HG02588 (cell line): ENCODE results near the gene BRAF.
"Not testable (repeated sequence)": the region's sequence is repeated elsewhere in the genome, so short reads cannot be mapped to it uniquely, and the experiment has no call there.

Experiments used
- ATAC-seq: cut with Tn5 transposase; IDR thresholded peaks from one replicate; pipeline ENCODE4 v1.9.1; 2021; ENCODE audit warnings: mild to moderate bottlenecking, moderate library complexity; ENCODE audit not compliant: unreplicated experiment

The BRAF gene

GRCh38 chr7:140924821-140925421 lies at the start of gene BRAF:
TSS of gene BRAF (minus strand) at chr7:140924929. CDS start at chr7:140924703, 226 bp downstream.
- ATAC-seq: peak; percentile 52

DNA sequence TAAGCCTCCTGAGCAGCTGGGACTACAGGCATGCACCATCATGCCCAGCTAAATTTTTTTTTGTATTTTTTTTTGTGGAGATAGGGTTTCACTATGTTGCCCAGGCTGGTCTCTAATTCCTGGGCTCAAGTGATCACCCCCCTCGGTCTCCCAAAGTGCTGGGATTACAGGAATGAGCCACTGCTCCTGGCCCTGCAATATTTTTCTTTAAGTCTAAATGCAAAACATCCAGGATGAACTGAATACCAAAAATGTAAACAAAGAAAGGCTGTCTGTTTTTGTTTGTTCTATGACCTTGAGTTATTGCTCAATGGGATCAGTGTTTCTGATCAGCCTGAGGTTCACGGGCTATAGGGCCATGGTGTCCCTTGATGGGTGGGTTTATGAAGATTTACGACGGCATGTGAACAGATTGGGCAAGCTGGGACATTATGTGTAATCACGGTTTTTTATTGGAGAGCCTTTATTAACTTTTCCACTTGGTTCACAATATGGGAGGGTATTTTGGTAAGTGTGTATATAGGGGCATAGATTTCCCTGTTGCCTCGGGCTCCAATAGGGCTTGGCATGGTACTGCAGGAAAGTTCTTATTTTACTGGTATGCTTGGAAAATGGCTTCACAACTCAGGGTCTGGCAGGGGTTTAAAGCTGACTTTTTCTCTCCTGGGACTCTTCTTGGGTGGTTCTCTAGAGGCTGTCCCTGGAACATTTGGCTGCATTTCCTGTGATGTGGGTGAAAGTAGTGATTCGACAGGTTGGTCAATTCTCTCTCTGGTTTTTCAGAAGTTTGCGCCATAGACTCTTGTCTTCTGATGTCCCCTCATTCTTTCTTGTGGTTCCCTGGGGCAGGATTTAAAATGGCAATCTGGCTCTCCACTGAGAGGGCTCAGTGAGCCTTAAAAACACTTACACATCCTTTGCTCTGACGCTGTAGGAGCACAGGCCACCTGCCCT lies 48.4 kb upstream of the BRAF start:
- no peak for ATAC-seq

DNA sequence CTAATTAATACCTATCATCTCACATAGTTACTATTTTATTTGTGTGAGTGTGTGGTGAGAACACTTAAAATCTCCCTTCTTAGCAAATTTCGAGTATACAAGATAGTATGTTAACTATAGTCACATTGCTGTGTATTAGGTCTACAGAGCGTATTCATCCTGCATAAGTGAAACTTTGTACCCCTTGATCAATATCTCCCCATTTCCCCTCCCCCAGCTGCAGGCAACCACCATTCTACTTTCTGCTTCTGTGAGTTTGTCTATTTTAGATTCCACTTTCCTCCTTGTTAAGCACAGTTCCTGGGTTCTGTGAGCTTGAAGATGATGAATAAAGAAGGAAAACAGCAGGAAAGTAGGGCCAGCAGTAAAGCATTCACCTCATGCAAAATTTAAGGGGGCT lies 47.6 kb upstream of the BRAF start:
- no peak for ATAC-seq

DNA sequence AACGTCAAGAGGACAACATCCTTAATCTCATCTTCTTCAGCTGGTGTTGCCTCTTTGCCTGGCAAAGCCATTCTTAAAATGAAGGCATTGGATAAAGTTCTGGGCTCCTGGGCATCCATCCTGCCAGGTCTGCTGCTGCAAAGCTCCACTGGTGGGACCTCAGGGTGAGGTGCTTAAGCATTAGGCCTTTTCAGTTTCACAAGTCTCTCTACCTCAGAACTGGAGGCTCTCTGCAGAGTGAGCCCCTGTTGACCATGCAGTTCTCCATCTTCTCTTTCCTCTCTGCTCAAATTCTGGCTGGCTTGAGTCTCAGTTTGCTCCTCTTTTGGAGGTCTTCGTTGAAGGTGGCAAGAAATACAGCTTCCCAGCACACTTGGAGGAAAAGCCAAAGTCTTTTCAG lies 42.7 kb upstream of the BRAF start:
- no peak for ATAC-seq

GRCh38 chr7:140966561-140967233 lies 42.0 kb upstream of the BRAF start:
- no peak for ATAC-seq

DNA sequence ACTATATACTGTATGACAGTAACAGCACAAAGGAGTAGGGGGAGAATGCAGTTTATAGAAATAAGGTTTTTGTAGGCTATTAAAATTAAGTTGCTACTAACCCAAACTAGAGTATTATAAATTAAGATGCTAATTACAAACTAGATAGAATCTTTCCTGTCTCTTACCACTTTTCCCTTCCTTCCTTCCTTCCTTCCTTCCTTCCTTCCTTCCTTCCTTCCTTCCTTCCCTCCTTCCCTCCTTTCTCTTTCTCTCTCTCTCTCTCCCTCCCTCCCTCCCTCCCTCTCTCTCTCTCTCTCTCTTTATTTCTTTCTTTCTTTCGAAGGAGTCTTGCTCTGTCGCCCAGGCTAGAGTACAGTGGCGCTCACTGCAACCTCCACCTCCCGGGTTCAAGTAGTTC lies 36.4 kb upstream of the BRAF start:
- no peak for ATAC-seq

DNA sequence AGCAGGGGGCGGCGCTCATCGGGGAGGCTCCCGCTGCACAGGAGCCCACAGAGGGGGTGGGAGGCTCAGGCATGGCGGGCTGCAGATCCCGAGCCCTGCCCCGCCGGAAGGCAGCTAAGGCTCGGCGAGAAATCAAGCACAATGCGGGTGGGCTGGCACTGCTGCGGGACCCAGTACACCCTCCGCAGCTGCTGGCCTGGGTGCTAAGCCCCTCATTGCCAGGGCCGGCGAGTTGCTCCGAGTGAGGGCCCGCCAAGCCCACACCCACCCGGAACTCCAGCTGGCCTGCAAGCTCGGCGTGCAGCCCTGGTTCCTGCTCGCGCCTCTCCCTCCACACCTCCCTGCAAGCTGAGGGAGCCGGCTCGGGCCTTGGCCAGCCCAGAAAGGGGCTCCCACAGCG lies 32.3 kb upstream of the BRAF start:
- ATAC-seq: not testable (repeated sequence)

GRCh38 chr7:140945940-140946339 lies 21.2 kb upstream of the BRAF start:
- ATAC-seq: no peak

DNA sequence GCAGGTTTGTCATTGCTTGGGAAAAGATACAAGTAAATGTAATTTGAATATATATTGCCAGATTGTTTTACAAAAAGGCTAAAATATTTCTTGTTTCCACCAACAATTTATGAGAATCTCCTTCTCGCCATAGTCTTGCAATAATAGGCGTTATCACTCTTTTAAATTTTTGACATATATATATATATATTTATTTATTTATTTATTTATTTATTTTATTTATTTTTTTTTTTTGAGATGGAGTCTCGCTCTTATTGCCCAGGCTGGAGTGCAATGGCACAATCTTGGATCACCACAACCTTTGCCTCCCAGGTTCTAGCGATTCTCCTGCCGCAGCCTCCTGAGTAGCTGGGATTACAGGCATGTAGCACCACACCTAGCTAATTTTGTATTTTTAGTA lies 17.5 kb upstream of the BRAF start:
- ATAC-seq: not testable (repeated sequence)

GRCh38 chr7:140940898-140941297 lies 16.2 kb upstream of the BRAF start:
- ATAC-seq: no peak

DNA sequence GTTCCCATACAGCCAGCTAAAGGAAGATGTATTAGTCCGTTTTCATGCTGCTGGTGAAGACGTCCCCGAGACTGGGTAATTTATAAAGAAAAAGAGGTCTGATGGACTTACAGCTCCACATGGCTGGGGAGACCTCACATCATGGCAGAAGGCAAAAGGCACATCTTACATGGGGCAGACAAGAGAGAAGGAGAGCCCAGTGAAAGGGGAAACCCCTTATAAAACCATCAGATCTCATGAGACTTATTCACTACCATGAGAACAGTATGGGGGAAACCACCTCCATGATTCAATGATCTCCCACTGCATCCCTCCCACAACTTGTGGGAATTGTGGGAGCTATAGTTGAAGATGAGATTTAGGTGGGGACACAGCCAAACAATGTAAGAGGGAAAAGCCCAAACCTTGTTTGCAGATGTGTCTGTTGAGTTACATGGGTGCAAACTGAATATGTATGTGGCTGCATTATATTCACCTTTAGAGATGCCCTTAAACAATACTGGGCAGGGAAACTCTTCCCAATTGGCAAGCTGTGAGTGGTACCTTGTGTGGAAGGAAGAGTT lies 13.1 kb upstream of the BRAF start:
- ATAC-seq: no peak

DNA sequence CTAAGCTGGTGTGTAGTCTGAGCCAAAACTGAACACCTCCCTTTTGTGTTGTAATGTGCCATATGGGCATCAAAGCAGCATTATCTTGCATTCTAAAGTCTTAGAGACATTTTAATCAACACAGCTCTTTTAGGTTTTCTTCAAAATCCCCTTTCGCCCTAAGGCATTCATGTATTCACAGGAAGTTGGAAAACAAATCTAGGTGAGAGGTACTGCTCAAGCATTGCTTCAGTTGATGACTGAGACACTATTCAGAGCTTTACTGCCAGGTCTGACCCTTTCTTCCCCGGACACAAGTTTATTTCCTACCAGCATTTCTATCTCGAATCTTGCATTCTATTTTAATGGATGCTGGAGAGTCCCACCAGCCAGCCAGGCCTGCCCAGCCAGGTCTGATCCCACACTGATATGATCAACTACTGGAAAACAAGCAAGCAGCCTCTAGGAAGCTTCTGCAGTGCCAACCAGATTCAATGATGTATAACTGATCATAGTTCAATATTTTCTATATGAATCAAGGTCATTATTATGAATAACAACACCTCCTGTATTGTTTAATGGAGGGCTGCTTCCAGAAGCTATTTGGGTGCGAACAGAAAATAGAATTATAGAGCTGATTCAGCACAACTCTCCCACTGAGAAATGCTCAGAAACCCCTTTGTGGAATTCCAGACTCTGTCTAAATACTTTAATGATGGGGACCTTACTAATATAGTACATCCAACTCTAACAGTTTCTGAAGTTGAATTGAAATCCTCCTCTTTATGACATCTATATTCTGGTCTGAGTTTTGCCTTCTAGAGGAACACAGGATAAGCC lies 4.0 kb upstream of the BRAF start:
- no peak for ATAC-seq

- not testable (repeated sequence) for ATAC-seq
These were observed 3.2 kb upstream of the BRAF start for GRCh38 chr7:140927945-140928344.

- no peak for ATAC-seq
These were observed 2.6 kb upstream of the BRAF start for GRCh38 chr7:140927351-140927750.

DNA sequence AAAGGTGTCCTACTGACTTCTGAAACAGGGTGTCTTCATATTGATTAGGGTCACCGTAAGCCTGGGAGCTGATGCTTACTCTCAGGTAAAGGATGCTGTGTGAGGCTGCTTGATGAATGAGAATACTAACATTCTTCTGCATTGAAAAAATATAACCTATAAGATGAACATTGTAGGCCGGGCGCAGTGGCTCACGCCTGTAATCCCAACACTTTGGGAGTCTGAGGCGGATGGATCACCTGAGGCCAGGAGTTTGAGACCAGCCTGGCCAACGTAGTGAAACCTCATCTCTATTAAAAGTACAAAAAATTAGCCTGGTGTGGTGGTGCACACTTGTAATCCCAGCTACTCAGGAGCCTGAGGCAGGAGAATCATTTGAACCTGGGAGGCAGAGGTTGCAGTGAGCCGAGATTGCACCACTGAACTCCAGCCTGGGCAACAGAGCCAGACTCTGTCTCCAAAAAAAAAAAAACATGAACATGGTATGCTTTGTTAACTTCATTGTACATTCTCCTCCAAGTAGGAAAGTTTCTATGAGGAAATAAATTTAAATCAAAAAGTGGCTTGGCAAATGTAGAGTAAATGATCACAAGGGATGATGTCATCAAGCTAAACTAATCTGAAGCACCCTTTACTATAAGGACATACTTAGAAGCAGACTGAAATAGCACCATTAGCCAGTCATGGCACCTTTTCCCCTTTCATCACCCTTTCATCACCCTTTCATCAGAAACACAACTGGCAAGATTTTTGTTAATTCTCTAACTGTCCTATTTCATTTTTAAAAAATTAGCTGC lies 1.5 kb upstream of the BRAF start:
- ATAC-seq: no peak

GRCh38 chr7:140924019-140924820 lies 509 bp downstream of the BRAF start:
- ATAC-seq: peak; percentile 83

GRCh38 chr7:140923358-140924006 lies 1.2 kb downstream of the BRAF start:
- ATAC-seq: no peak

GRCh38 chr7:140922741-140923345 lies 1.9 kb downstream of the BRAF start:
- ATAC-seq: no peak
